ENCODE measurements around the gene PERM1. TPM values are rescaled to one million over a fixed set of nuclear protein-coding genes. Genes with fewer than 3 reads are reported as not detected.

The PERM1 gene
- total and polyA plus RNA-seq, 2 of the 13 experiments (the other 11 are each of a cell fraction or from before 2014, with no cell fraction given) = 0.04 to 0.29 TPM

GRCh38 chr1:999725-1000356 is 17.9 kb upstream of the PERM1 start, which contains the start of gene HES4 (continued):
- TF ChIP-seq TBL1XR1 (IDR thresholded peaks at IDR 0.05; ENCODE audit: borderline replicate concordance, low read length, partially characterized antibody) (no peak), POGK (CRISPR knock-in tag; conservative IDR thresholded peaks at IDR 0.05) (no peak), ZNF772 (CRISPR knock-in tag; IDR thresholded peaks at IDR 0.05) (no peak), POLR2G (IDR thresholded peaks at IDR 0.05; ENCODE audit: low read depth, low read length) (peak; percentile 63), NFE2L2 (IDR thresholded peaks at IDR 0.05; ENCODE audit: low read length) (no peak), HCFC1 (IDR thresholded peaks at IDR 0.05; ENCODE audit: low read depth, low read length) (0 out of 2 replicates have a peak, but pooled peaks have one; percentile 10), BHLHE40 (IDR thresholded peaks at IDR 0.05; ENCODE audit: low read length) (peak; percentile 55; the same call in 1 of the 2 replicates), RCOR2 (CRISPR knock-in tag; IDR thresholded peaks at IDR 0.05) (no peak), ZNF446 (CRISPR knock-in tag; IDR thresholded peaks at IDR 0.05) (0 out of 2 replicates have a peak, but pooled peaks have one; percentile 19), ZBTB46 (CRISPR knock-in tag; IDR thresholded peaks at IDR 0.05; ENCODE audit: borderline replicate concordance) (no peak), MEIS1 (CRISPR knock-in tag; IDR thresholded peaks at IDR 0.05; ENCODE audit: borderline replicate concordance) (0 out of 2 replicates have a peak, but pooled peaks have one; percentile 18), NFIC (IDR thresholded peaks at IDR 0.05; ENCODE audit: low read length) (no peak), ZNF687 (CRISPR knock-in tag; IDR thresholded peaks at IDR 0.05) (no peak), IRF2 (CRISPR knock-in tag; IDR thresholded peaks at IDR 0.05) (peak; percentile 4; the same call in 1 of the 2 replicates), CBFB (CRISPR knock-in tag; IDR thresholded peaks at IDR 0.05) (0 out of 2 replicates have a peak, but pooled peaks have one; percentile 8), NFRKB (IDR thresholded peaks at IDR 0.05) (no peak), ZNF556 (CRISPR knock-in tag; IDR thresholded peaks at IDR 0.05; ENCODE audit: borderline replicate concordance) (peak; percentile 20), ZNF558 (CRISPR knock-in tag; IDR thresholded peaks at IDR 0.05; ENCODE audit: borderline replicate concordance) (no peak), ZC3H13 (CRISPR knock-in tag; IDR thresholded peaks at IDR 0.05) (0 out of 2 replicates have a peak, but pooled peaks have one; percentile 58), HMGXB4 (CRISPR knock-in tag; IDR thresholded peaks at IDR 0.05; ENCODE audit: borderline replicate concordance in 1 of 2, low read depth in 1 of 2) (peak in 1 of 2 experiments; percentile 8; a peak in 1 of 4 replicates), HMG20B (CRISPR knock-in tag; conservative IDR thresholded peaks at IDR 0.05) (no peak)
